HG03520 (cell line): ENCODE measurements around the gene LTN1.
"Not testable (repeated sequence)": the region's sequence is repeated elsewhere in the genome, so short reads cannot be mapped to it uniquely, and the experiment has no call there.

Experiments used
- ATAC-seq: cut with Tn5 transposase; IDR thresholded peaks from one replicate; pipeline ENCODE4 v1.9.1; 2021; ENCODE audit warnings: mild to moderate bottlenecking, moderate library complexity; ENCODE audit not compliant: unreplicated experiment

LTN1 gene, protein sequence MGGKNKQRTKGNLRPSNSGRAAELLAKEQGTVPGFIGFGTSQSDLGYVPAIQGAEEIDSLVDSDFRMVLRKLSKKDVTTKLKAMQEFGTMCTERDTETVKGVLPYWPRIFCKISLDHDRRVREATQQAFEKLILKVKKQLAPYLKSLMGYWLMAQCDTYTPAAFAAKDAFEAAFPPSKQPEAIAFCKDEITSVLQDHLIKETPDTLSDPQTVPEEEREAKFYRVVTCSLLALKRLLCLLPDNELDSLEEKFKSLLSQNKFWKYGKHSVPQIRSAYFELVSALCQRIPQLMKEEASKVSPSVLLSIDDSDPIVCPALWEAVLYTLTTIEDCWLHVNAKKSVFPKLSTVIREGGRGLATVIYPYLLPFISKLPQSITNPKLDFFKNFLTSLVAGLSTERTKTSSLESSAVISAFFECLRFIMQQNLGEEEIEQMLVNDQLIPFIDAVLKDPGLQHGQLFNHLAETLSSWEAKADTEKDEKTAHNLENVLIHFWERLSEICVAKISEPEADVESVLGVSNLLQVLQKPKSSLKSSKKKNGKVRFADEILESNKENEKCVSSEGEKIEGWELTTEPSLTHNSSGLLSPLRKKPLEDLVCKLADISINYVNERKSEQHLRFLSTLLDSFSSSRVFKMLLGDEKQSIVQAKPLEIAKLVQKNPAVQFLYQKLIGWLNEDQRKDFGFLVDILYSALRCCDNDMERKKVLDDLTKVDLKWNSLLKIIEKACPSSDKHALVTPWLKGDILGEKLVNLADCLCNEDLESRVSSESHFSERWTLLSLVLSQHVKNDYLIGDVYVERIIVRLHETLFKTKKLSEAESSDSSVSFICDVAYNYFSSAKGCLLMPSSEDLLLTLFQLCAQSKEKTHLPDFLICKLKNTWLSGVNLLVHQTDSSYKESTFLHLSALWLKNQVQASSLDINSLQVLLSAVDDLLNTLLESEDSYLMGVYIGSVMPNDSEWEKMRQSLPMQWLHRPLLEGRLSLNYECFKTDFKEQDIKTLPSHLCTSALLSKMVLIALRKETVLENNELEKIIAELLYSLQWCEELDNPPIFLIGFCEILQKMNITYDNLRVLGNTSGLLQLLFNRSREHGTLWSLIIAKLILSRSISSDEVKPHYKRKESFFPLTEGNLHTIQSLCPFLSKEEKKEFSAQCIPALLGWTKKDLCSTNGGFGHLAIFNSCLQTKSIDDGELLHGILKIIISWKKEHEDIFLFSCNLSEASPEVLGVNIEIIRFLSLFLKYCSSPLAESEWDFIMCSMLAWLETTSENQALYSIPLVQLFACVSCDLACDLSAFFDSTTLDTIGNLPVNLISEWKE (N-terminal part only)

DNA sequence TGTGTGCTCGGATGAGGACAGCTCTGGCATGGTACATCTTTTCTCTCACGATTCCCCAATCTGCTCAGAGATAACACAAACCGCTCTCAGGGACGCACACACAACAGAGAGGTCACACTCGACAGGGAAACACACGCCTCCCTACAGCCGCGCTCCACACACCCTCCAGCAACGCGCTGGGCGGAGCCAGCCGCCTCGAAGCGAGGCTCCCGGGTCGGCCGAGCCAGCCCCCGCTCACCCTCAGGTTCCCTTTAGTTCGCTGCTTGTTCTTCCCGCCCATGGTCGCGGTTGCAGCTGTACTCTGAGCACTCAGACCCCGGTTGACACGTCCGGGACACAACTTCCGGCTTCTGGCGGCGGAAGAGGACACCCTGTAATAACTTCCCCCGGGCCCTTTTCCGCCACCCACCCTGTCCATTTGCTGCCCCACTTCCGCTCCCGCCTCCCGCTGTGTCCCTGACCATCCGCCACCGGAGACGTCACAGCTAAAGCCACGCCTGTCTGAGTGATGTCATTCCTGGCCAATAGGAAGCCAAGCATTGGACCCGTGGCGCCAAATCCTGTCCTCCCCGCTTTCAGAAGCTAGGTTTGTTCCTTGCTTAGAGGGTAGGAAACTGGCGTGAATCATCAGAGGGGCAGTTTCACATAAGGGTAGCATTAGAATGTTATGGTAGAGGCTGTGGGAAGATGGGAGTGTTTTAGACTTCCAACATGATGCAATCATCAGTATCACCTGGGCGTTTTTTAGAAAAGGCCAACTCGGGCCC lies at the start of gene LTN1:
Gene LTN1, minus strand, starts transcription at position 352 of the 767 bp plus-strand sequence. Its CDS starts 72 bp downstream, at position 280.
- ATAC-seq: peak; percentile 97

GRCh38 chr21:29034678-29035077 lies 42.0 kb upstream of the LTN1 start:
- ATAC-seq: no peak

- no peak for ATAC-seq
These were observed 41.2 kb upstream of the LTN1 start for GRCh38 chr21:29033871-29034270.

DNA sequence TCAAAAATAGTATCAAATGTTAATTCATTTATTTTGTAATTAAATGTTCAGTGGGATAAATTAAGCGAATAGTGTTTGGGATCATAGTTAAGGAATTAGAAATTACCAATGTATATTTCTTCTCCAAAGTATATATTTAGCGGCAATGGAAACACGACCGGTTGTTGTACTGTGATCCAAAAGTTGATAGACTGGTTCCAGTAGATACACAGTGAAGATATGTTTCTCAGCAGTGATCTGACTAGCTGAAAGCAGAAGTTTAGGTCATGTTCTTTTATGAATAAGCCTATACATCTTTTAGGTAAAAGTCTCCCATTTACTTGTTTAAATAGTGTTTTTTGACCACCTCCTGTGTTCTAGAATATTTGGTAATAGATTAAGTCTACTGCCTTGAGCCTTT lies 40.6 kb upstream of the LTN1 start:
- ATAC-seq: no peak

- no peak for ATAC-seq
These were observed 38.2 kb upstream of the LTN1 start for GRCh38 chr21:29030909-29031308.

- ATAC-seq: no peak
These were observed 36.8 kb upstream of the LTN1 start for GRCh38 chr21:29029524-29029923.

- no peak for ATAC-seq
These were observed 32.6 kb upstream of the LTN1 start for GRCh38 chr21:29025328-29025713.

- ATAC-seq: peak; percentile 97
These were observed 32.0 kb upstream of the LTN1 start, which contains the start of gene USP16 for GRCh38 chr21:29024474-29025327. USP16 (plus strand) TSS chr21:29024668; CDS start chr21:29027914, 3,246 bp downstream.

DNA sequence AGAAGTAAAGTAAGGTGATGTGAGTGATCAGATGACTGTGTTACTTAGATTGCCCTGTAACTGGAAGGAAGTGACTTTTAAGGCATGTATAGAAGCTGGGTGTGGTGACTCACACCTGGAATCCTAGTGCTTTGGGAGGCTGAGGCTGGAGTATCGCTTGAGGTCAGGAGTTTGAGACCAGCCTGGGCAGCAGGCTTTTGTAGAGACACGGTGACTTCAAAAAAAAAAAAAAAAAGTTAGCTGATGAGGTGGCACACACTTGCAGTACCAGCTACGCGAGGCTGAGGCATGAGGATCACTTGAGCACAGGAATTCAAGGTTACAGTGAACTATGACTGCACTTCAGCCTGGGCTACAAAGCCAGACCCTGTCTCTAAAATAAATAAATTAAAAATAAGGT lies 29.5 kb upstream of the LTN1 start:
- no peak for ATAC-seq

DNA sequence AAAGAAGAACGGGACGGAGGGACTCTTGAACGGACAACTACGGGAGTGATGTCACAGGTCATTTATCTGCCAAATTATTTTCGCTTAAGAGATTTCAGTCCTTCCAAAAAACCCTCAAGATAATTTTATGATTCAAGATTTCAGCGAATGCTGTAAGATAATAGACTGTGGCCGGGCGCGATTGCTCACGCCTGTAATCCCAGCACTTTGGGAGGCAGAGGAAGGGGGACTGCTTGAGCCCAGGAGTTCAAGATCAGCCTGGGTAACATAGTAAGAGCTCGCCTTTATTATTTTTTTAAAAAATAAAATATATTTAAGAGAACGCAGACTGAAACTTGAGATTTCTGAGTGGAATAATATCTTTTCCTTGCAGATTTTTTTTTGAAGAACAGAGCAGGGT lies 25.9 kb upstream of the LTN1 start:
- ATAC-seq: peak; percentile 22

GRCh38 chr21:29017639-29018237 lies 25.1 kb upstream of the LTN1 start:
- no peak for ATAC-seq

DNA sequence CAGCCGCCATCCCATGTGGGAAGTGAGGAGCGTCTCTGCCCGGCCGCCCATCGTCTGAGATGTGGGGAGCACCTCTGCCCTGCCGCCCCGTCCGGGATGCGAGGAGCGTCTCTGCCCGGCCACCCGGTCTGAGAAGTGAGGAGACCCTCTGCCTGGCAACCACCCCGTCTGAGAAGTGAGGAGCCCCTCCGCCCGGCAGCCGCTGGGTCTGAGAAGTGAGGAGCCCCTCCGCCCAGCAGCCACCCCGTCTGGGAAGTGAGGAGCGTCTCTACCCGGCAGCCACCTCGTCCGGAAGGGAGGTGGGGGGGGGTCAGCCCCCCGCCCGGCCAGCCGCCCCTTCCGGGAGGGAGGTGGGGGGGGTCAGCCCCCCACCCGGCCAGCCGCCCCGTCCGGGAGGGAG lies 18.6 kb upstream of the LTN1 start:
- ATAC-seq: not testable (repeated sequence)

DNA sequence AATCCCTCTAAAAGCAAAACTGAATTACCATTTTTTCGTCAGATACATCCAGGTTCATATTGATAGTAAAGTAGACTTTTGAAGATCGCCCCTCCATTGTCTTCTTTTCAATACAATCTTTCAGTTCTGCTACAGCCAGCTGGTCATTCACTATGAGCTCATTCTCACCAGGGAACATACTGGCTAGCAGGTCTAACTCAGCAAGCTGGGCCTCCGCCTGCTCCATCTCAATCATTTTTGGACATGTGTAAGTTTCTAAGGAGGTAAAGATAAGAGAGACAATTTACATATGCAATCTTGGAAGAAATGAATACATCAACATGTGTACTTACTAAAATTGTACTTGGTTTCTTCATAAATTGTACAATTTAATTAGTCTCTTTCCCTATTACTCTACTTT lies 15.7 kb upstream of the LTN1 start:
- ATAC-seq: no peak

DNA sequence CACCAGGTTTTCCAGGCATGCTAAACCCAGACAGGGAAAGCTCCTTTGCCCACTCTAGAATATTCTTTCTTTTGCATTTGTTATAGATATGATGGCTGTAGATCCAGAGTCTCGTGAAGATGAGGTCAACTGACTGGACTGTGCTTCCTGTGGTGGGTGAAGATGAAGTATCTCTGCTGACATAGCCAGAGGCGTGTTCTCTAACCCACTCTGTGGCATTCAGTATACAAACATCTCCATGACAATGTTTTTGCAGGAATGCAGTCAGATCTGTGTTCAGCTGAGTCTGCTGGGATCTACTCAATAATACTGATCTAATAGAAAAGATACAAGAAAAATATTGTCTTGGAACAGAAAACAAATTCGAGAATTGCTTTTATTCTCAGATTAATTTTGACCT lies 15.1 kb upstream of the LTN1 start:
- ATAC-seq: no peak

GRCh38 chr21:29007135-29007534 lies 14.5 kb upstream of the LTN1 start:
- no peak for ATAC-seq

DNA sequence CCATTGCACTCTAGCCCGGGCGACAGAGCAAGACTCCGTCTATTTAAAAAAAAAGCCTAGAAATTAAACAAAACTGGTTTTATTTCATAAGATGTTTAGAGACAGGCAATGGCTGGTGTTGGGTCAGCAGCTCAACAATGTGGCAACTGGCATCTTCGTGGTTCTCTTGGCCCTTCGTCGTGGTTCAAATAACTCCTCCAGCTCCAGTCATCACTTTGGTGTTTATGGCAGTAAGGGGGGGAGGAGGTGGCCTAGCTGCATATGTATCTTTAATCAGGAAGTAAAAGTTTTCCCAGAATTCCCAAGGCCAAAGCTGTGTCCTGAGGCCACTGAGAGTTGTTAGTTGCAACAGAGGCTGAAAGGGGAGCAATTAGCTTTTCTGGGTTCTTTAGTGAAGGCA lies 13.0 kb upstream of the LTN1 start:
- no peak for ATAC-seq

DNA sequence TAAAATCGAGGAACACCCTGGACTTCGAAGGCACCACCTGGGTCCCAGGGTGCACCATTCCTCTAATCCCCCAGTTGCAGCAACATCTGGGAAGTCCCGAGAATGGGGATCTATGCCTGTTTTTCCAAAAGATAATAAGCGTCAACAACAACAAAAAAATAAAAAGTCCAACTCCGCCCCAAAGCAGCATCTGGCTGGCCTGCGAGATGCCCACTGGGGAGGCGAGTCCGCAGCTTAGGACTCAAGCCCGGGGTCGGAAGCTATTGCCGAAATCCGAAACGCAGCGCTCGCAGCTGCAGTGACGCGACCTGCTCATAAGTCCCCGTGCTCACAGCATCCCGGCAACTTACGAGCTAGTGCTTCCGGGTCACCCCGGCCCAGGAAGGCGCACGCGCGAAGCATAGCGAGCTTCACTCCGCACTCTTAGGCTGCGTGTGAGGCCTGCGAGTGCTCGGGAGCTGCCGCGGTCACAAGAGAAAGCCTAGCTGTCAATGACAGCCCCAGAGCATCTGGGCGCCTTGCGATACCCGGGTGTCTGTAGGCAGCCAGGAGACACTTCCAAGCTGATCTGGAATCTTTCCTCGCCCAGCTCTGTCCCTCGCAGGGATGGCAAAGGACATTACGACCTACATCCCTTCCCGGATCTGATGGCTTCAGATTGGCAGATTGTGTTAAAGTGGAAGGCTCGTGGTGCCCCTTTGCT lies 9.9 kb upstream of the LTN1 start:
- ATAC-seq: peak; percentile 98

- no peak for ATAC-seq
These were observed 584 bp upstream of the LTN1 start for GRCh38 chr21:28993293-28993629.
